Measurements from ENCODE around the gene GRK4. TPM values are rescaled to one million over a fixed set of nuclear protein-coding genes. Genes with fewer than 3 reads are reported as not detected.

The GRK4 gene
- total RNA-seq, 1 donor from 2014 or later, result 1.9 TPM

DNA sequence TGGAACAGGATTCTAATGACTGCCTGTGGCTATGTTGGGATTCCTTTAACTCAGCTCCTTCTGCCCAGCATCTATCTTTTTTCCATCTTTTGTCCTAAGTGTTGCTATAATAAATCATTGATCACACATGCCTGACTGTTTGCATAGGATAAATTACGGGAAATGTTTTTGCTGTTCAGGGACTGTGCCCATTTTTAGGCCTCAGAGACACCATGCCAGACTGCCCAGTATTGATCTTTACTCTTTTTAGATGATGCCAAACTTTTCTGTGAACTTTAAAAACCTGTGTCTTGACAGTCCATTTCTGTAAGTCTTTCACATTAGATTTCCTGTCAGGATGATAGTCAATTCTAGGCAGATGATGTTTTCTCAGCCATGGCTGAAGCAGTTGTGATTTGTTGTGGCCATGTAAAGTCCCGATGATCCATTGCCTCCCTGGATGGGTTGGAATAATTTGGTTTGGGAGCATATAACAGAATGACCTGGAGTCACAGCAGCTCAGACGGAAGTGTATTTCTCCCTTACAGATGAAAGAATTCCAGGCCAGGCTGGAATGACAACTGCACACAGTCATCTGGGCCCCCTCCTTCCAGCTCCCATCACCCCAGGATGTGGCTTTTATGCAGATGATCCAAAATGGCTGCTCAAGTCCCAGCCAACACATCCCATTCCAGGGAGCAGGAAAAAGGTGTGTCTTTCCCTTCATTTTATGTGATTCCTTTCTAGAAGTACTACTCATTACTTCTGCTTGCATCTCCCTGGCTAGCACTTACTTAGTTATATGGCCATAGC, 107.5 kb downstream of the GRK4 start:
- no peaks in the 10 kb centered on the region for H3K27me3 ChIP-seq
- intact Hi-C loops (cut with DNase I), result loop anchor here (5.0 to 10.0 kb wide), 5 partner anchors 314 to 1216 kb away; partner anchors contain the start of genes CFAP99, HAUS3, LETM1 and MXD4
- no peaks in the 10 kb centered on the region for H3K9me3 ChIP-seq
- no peak overlapping the region for H3K4me3 ChIP-seq
- no peak for DNase-seq (ENCODE audit: low spot score in 2 of 2)
- peaks cover 5 to 11% of the 10 kb centered on the region in 2 donors for H3K4me1 ChIP-seq
- no peak overlapping the region for H3K27ac ChIP-seq
- TF ChIP-seq, protein P1, sequence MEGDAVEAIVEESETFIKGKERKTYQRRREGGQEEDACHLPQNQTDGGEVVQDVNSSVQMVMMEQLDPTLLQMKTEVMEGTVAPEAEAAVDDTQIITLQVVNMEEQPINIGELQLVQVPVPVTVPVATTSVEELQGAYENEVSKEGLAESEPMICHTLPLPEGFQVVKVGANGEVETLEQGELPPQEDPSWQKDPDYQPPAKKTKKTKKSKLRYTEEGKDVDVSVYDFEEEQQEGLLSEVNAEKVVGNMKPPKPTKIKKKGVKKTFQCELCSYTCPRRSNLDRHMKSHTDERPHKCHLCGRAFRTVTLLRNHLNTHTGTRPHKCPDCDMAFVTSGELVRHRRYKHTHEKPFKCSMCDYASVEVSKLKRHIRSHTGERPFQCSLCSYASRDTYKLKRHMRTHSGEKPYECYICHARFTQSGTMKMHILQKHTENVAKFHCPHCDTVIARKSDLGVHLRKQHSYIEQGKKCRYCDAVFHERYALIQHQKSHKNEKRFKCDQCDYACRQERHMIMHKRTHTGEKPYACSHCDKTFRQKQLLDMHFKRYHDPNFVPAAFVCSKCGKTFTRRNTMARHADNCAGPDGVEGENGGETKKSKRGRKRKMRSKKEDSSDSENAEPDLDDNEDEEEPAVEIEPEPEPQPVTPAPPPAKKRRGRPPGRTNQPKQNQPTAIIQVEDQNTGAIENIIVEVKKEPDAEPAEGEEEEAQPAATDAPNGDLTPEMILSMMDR (IDR thresholded peaks at IDR 0.05), result no peak
- H3K36me3 ChIP-seq, result no peaks in the 10 kb centered on the region

DNA sequence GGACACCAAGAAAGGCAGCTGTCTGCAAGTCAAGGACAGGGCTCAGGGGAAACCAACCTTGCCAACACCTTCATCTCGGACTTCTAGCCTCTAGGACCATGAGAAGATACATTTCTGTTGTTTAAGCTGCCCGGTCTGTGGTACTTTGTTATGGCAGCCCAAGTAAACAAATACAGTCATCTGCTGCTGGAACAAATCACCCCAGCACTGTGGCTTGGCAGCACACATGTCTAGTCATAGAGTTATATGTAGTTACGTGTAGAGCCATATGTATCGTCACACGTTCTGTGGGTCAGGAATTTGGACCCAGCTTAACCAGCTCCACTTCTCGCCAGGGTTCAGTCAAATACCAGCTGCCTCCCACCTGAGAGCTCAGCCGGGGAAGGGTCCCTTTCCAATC, 108.4 kb downstream of the GRK4 start:
- TF ChIP-seq, protein P1 (IDR thresholded peaks at IDR 0.05), result no peak
- no peaks in the 10 kb centered on the region for H3K9me3 ChIP-seq
- H3K4me1 ChIP-seq, result peaks cover 12 to 13% of the 10 kb centered on the region in 2 donors
- DNase-seq (ENCODE audit: low spot score in 2 of 2), result no peak
- no peaks in the 10 kb centered on the region for H3K36me3 ChIP-seq
- H3K27me3 ChIP-seq, result no peaks in the 10 kb centered on the region
- no peak overlapping the region for H3K27ac ChIP-seq
- H3K4me3 ChIP-seq, result no peak overlapping the region
- intact Hi-C loops (cut with DNase I), result loop anchor here (5.0 to 10.0 kb wide), 5 partner anchors 315 to 1217 kb away; partner anchors contain the start of genes CFAP99, HAUS3, LETM1 and MXD4

DNA sequence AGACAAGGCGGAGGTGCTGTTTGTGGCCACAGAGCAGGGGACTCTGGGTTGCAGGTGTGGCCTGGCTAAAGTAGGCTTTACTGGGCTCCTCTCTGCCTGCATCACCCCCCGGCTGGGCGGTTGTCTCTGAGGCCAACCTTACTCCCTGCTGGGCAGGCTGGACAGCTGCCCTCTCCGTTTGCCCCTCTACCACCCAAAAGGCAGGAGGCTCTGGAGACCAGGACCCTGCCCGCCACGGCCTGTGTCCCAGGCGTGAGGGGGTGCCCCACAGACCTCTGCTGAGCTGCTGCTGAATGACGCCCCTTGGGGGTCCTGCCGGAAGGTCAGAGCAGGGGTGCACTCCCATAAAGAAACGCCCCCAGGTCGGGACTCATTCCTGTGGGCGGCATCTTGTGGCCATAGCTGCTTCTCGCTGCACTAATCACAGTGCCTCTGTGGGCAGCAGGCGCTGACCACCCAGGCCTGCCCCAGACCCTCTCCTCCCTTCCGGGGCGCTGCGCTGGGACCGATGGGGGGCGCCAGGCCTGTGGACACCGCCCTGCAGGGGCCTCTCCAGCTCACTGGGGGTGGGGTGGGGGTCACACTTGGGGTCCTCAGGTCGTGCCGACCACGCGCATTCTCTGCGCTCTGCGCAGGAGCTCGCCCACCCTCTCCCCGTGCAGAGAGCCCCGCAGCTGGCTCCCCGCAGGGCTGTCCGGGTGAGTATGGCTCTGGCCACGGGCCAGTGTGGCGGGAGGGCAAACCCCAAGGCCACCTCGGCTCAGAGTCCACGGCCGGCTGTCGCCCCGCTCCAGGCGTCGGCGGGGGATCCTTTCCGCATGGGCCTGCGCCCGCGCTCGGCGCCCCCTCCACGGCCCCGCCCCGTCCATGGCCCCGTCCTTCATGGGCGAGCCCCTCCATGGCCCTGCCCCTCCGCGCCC, 110.0 kb downstream of the GRK4 start:
- Histone ChIP-seq H3K9me3 (no peaks in the 10 kb centered on the region), H3K27me3 (no peaks in the 10 kb centered on the region), H3K36me3 (no peaks in the 10 kb centered on the region), H3K4me3 (peak overlapping the region; percentile 57 to 99), H3K27ac (peak overlapping the region; percentile 26 to 72), H3K4me1 (peaks cover 12 to 14% of the 10 kb centered on the region in 2 donors)
- TF ChIP-seq, protein P1 (IDR thresholded peaks at IDR 0.05), result peak in 1 of 3 experiments; percentile 25
- intact Hi-C loops (cut with DNase I), result loop anchor here (1.0 to 10.0 kb wide), 9 partner anchors 110 to 1219 kb away; partner anchors contain the start of genes CFAP99, FAM193A, GRK4 and HAUS3
- DNase-seq (ENCODE audit: low spot score in 2 of 2), result no peak

DNA sequence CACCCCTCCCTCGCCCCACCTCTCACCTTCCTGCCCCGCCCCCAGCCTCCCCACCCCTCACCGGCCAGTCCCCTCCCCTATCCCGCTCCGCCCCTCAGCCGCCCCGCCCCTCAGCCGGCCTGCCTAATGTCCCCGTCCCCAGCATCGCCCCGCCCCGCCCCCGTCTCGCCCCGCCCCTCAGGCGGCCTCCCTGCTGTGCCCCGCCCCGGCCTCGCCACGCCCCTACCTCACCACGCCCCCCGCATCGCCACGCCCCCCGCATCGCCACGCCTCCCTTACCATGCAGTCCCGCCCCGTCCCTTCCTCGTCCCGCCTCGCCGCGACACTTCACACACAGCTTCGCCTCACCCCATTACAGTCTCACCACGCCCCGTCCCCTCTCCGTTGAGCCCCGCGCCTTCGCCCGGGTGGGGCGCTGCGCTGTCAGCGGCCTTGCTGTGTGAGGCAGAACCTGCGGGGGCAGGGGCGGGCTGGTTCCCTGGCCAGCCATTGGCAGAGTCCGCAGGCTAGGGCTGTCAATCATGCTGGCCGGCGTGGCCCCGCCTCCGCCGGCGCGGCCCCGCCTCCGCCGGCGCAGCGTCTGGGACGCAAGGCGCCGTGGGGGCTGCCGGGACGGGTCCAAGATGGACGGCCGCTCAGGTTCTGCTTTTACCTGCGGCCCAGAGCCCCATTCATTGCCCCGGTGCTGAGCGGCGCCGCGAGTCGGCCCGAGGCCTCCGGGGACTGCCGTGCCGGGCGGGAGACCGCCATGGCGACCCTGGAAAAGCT, 110.9 kb downstream of the GRK4 start, which contains the start of the genes HTT and HTT-AS:
Gene HTT (plus strand): TSS at position 604 of the 768 bp plus-strand sequence. CDS start 145 bp downstream, at position 749.
Gene HTT-AS (minus strand): TSS at position 461 of the 768 bp plus-strand sequence.
- no peaks in the 10 kb centered on the region for H3K9me3 ChIP-seq
- intact Hi-C loops (cut with DNase I), result loop anchor here (1.0 to 10.0 kb wide), 9 partner anchors 111 to 1219 kb away; partner anchors contain the start of genes CFAP99, FAM193A, GRK4 and HAUS3
- DNase-seq (ENCODE audit: low spot score in 2 of 2), result peak; percentile 80 to 97
- no peaks in the 10 kb centered on the region for H3K36me3 ChIP-seq
- peak within 1 kb of the TSS; percentile 86 to 98 for H3K27ac ChIP-seq
- TF ChIP-seq, protein P1 (IDR thresholded peaks at IDR 0.05), result no peak
- peak within 1 kb of the TSS; percentile 95 to 99 for H3K4me3 ChIP-seq
- no peaks in the 10 kb centered on the region for H3K27me3 ChIP-seq
- peaks cover 12 to 14% of the 10 kb centered on the region in 2 donors for H3K4me1 ChIP-seq
